AG09309 (cell line): ENCODE data around the gene AADACL4.
A peak's percentile ranks its signal among the peaks of the same experiment; 100 is the strongest.

Experiments used
- DNase-seq: peaks from one replicate; pipeline ENCODE4 v3.0.0-alpha.2; 2010; ENCODE audit warnings: low read depth
- H3K4me3 ChIP-seq: 2 replicates; pipeline ENCODE4 v1.5.1; 2011; ENCODE audit warnings: mild to moderate bottlenecking, low read depth, low read length, moderate library complexity; ENCODE audit not compliant: control insufficient read depth
- CTCF ChIP-seq: IDR thresholded peaks from 2 replicates; pipeline ENCODE4 v1.5.1; 2011; ENCODE audit warnings: mild to moderate bottlenecking, low read depth, low read length, inconsistent platforms; ENCODE audit not compliant: insufficient read depth, control insufficient read depth; ENCODE audit errors: missing control alignments

AADACL4 gene

GRCh38 chr1:12598974-12599373, 44.9 kb upstream of the AADACL4 start:
- DNase-seq: no peak
- H3K4me3 ChIP-seq: no peak overlapping the region
- no peak for TF ChIP-seq CTCF

GRCh38 chr1:12599657-12600056, 44.2 kb upstream of the AADACL4 start:
- H3K4me3 ChIP-seq: no peak overlapping the region
- no peak for TF ChIP-seq CTCF
- DNase-seq: no peak

- no peak for DNase-seq
- no peak overlapping the region for H3K4me3 ChIP-seq
- TF ChIP-seq CTCF: no peak
Observed at GRCh38 chr1:12600335-12600734, 43.5 kb upstream of the AADACL4 start.

DNA sequence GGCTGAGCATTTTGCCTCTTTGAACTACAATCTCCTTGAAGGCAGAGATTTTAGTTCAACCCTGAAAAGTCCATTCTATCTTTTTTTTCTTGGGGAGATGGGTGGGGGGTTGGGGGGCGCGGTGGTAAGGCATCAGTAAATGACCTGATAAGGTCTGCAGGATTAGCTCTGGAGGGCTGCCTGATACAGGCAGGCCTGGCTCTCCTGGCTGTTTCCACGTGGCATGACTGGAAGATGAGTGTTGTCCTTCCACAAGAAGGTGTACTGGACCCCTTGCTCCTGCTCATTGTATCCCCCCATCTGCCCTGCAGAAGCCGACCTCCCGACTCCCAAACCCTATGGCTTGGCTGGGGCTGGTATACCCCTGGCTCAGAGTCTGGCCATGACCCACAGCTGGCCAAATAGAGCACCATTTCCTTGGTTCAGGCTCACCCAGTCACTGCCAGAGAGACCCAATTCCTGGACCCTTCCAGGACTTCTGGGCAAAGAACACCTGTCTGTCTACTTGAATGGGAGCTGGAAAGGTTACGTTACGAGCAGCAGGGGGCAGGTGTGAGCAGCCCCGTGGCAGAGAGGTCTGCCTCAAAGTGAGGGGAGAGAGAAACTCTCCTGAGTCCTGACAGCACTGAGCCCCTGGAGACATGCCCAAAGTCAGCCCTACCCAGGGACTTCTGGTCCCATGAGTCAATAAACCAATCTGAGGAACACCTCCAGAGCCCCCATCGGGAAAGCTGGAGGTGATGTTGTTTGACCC, 42.8 kb upstream of the AADACL4 start:
- peak; percentile 42 for TF ChIP-seq CTCF

DNA sequence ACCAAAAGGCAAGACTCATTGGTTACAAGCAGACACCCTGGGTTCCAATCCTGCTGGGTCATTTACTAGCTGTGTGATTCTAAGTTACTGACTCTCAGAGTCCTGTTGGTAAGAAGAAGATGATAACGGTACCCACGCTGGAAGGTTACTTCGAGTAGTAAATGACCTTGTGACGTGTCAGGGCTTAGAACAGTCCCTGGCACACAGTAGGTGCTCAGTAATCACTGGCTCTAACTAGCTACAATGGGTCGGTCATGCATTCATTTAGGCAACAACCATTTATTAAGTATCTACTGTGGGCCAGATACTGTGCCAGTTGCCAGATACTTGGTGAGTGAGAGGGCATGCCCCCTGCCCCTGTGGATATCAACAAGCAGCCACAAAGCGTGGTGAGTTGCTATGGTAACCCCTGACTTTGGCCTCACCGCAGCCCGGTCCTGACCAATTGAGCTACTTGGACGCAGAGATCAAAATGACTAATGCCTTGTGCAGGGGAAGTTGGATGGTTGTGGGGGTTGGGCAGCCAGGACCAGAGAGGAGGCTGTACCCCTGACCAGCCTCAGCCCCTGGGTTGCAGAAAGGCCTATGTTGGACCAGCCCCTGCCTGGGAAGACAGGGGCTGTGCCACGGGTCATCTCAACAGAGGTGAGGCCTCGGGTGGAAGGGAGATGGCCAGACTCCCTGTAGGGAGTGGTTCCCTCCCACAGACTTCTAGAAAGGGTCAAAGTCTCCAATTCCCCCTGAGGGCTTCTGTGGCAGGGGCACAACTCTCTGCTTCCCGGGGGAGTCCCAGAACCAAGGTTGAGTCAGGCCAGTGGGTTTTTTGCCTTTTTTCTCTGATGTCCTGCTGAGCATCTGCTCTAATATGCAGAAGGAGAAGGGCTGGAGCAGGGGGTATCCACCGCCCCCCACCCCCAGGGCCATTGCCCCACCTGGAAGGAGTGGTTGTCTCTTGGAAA, 41.9 kb upstream of the AADACL4 start:
- no peak overlapping the region for H3K4me3 ChIP-seq
- TF ChIP-seq CTCF: no peak
- DNase-seq: peak; percentile 62

More for the DNA sequence above, 42.8 kb upstream of the AADACL4 start:
- DNase-seq: no peak
- H3K4me3 ChIP-seq: no peak overlapping the region

- no peak for TF ChIP-seq CTCF
- H3K4me3 ChIP-seq: no peak overlapping the region
Observed at GRCh38 chr1:12602659-12603024, 41.2 kb upstream of the AADACL4 start.

More at GRCh38 chr1:12602659-12603024, 41.2 kb upstream of the AADACL4 start:
- no peak for DNase-seq
